ELF-1 (cell line): ENCODE data around the gene DLG2.
A peak's percentile ranks its signal among the peaks of the same experiment; 100 is the strongest.

Experiments
- DNase-seq: peaks from one replicate; pipeline ENCODE4 v3.0.0-alpha.2; 2016; ENCODE audit warnings: low read depth, low spot score

Gene DLG2

DNA sequence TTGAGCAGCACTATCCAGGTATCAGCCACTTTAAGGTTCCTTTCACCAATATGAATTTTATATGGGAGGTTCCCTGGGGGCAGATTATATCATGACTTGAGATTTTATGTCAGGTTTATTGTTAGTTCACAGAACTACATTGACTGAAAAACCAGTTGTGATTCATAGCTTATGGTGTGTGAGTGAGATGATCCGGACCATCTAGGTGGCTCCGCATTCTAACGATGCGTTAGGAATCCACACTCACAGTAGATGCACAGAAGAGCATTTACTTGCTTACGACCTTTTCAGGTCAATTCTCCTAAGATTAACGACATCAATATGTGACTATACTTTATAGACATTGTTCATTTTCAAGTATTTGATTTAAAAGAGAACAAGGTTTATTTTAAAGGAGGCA, 1356.7 kb downstream of the DLG2 start:
- DNase-seq: no peak

DNA sequence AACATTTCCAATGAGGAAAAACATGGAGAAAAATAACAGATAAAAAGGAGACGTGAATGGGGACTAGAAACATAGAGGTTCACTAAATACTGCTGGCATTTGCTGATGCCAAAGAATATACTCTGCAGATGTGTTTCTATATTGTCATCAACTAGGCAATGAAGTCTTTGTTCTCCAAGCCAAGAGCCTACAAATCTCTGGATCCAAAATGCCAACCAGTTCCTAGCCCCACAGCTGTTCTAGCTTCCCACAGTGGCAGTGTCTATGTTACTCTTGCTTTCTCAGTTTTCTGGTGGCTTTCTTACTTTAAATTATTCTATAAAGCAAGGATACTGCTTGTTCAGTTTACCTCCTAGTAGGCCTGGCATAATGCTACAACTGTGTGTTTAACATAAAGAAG, 1363.1 kb downstream of the DLG2 start:
- DNase-seq: no peak

DNA sequence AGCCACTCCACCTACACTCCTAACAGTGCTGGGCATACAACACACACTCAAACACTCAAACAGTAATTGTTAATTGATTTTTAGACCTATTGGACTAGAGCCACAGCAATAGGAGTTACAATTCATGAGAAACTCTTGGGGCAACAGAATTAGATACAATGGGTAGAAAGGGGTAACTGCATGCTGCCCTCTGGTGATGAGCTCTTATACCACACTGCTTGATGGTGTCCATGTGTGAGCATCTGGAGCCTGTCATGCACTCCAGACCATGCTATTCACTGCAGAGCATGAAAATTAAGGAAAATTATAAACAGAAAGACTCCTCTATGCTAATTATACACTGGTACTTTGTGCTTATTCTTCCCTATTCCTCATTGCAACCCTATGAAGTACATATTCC, 1365.4 kb downstream of the DLG2 start:
- DNase-seq: peak; percentile 3

DNA sequence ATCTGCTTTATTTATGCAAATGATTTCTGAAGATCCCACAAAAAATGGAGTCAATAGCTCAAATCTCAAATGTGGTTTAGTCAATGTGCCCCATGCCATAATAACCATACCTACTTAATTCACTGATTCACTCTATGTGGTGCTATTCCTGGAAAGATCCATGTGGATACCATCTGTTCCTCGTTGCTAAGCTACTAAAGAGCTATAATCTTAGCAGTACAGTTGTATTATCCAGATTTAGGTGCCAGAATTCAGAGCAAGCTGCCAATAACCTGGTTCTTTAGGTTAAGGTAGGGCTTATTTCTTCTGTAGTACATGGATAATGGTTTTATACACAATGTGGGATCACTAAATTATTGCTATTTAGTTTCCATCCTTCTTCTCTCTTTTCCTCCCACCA, 1366.3 kb downstream of the DLG2 start:
- no peak for DNase-seq

DNA sequence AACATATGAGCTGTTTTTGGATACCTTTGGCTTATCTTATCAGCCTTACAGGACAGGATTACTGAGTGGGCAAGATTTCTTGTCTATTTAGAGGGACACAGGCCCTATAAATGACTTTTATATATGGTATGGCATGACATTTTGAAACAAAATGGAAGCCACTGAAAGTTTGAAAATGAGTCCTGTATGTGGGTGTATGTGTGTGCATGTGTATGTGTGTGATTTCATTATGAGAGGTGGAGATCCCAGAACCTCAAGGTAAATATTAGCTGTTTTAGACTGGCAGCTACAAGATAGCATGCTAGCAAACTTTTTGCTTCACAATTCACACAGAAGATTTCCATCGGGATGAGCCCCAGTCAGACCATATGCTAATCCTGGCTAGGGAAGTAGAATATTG, 1370.5 kb downstream of the DLG2 start:
- no peak for DNase-seq

DNA sequence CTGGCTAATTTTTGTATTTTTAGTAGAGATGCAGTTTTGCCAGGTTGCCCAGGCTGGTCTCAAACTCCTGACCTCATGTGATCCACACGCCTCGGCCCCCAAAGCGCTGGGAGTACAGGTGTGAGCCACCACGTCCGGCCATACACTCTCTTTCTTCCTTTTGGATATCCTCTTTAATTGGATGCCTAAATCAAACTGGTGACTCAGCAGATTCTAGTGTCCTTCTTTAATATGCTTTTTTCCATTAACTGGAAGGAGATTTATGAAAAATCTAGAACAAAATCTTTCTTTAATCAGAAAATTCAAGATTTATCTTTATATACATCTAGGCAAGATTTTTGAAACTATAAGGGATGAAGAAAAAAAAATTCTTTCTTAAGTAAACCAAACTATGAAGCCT, 1371.7 kb downstream of the DLG2 start:
- DNase-seq: no peak

DNA sequence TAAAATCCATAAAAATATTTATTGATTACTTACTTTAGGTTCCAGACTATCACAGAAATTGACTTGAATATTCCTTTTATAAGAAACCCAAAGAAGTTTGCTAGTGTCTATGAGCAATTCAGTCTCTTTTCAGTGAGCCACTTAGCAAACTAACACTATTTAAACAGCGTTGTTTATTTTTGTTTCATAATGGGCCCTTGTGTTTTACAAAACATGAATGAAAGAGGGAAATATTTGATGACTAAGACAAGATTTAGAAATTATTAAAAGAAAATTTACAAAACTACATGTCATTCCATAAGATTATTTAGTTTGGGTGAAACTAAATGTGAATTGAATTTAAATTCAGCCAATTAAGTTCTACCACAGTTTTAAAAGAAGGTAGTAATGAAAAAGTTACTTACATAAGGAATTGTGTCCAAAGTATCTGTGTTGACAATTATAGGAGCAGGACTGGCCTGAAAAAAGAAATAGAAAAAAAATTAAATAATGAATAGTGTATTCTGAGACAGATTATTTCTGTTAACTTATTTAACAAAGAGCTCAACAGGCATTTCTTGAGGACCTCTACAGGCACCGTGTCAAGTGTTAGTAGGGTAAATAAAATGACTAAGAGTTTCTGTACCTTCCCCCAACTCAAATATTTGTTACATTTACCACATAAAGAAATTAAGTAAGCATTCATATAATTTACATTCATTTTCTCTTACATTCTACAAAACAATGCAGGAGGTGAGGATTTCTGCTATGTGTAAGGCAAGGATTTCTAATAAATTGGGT, 1376.1 kb downstream of the DLG2 start:
- no peak for DNase-seq

DNA sequence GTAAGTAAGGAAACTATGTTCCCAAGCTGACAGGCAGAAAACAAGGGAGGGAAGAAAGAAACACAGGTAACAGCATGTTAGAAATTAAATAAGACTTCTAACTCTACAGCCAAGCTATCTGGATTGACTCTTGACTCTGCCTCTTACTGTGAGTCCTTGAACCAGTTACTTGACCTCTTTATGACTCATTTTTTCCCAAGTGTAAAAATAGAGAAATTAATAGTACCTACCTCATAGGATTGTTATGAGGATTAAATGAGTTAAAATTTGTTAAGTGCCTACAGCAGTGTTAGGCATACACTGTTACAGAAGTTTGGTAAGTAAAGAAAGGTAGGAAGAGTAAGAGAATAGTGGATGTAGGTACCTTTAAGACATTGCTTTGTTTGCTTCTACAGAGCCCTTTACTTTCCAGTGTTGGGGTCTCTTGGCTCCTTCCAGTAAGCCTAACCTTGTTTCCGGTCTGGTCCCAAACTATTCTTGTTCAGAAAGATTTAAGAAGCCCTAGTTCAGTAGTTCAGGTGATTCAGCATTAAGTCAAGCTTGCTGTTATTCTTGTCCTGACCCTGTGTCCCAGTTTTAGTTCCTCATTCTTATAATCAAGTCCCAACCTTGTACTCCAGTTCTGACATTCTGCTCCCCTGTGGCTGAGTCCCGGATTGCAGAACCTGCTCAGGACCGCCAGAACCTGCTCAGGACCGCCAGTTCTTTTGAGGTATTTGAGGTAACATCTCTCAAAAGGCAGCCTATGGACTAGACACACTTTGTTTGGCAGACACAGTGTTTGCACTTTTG, 1377.6 kb downstream of the DLG2 start:
- no peak for DNase-seq

DNA sequence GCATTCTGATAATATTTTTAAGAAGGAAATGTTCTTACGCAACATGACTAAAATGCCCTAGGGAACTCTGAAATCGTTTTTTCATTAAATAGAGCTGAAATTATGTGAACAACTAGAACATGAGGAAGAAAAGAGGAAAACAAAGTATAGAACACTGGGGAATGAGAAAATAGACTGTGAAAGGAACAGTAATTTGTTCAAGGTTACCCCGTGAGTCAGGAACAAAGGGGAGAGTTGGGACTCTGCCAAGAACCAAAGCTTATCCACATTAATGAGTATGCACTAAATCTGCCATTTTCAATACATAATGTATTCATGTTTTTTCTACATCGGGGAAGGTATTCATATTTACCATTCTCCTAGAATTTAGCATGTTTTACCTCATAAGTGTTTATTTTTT, 1379.2 kb downstream of the DLG2 start:
- DNase-seq: no peak

DNA sequence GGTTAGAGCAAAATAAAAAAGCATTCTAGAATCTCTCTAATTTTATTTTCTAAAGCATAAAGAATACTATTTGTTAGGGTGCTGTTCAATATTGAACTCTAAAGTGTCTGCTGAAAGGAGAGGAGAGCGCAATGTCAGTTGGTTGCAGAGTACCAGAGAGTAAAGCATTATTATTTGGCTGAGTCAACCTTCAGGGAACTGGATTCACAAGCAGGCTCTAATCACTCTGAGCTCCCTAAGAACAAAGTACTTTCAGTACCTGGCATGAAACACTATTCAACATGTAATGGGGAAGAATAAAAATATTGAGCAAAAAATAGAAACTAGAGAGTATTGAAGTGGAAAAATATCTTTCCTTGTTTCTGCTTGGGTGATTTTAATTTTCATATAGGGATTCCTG, 1380.0 kb downstream of the DLG2 start:
- no peak for DNase-seq

DNA sequence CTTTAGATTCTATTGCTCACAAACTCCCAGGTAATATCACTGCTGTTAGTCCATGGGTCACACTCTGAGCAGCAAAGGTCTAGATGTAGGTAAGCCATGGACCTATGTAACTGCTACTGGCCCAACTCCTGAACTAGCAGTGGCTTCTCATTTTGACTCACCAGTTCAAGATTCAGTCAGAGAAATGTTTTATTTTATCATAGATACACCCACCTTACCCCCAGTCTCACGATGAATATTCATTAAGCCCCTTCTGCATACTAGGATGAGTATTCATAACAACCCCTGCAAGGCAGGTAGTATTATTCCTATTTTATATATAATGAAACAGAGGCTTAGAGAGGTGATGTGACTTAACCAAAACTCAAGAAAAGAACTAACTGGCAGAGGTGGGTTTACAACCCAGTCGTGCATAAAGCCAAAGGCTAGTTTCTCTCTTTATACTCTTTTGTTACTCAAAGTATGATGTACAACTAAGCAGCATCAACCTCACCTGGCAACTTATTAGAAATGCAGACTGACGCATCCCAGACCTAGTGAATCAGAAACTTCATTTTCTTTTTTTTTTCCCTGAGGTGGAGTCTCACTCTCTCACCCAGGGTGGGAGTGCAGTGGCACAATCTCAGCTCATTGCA, 1383.4 kb downstream of the DLG2 start:
- no peak for DNase-seq

DNA sequence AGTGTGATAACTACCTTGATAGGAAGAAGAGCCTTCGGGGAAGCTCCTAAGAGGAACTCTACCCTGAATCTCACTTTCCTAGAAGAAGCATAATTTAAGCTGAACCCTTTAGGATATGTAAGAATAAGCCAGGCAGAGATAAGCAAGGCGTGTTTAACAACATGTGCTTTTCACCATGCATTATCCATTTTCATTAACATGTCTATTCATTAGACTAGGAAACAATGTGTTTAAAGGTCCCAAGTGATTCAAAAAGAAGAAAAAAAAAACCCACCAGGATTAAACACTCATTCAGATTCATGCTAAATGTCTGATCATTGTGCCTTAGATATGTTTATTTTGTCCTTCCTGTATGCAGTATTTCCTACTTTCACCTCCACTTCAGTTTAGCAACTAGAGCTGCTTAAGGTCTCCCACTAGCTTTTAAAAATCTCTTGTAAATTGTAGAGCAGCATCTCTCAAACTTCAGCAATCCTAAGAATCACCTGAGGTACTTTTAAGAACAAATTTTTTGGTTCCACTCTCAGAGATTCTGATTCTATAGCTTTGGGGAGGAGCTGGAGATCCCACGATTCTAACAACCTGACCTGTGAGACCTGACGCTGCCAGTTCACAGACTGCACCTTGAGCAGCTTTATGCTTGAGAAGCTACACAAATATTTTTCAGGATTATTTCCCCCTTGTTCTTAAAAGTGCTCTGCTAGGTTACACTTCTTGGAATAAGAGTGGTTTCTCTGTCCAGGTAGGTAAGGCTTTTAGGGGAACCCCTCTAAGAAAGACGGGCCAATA, 1385.6 kb downstream of the DLG2 start:
- DNase-seq: no peak

DNA sequence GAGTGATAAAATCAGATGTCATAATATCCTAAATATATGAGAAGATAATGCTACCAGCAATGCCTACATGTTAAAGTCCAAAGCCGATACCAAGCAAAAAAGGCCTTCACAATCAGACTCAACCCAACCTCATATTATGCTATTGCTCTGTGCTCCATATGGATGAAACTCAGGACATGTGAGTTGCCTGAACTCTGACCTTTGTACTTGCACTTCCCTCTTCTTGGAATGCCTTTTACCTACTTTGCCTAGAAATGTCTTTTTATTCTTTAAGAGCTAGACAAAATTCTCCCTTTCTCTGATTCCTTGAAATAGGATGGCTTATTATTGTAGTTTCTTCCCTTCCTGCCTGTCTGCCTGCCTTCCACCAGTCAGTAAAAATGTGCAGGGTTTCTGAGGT, 1386.3 kb downstream of the DLG2 start:
- no peak for DNase-seq

DNA sequence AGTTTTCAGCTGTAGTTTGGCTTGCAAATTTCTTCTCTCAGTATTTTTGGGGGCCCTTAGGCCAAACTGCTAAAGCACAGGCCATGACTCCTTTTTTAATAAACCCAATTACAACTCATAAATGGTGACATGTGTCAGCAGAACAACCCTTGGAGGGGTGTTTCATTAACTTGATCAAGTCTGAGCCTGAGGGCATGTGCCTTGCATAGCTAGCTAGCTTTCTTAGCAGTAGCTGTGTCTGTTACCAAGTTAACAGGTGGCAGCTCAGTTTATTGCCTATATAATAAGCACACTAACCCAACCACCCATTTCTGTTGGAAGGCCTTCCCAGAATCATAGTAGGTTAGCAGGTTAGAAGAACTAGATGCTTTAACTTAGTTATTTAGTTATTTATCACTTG, 1390.7 kb downstream of the DLG2 start:
- no peak for DNase-seq

DNA sequence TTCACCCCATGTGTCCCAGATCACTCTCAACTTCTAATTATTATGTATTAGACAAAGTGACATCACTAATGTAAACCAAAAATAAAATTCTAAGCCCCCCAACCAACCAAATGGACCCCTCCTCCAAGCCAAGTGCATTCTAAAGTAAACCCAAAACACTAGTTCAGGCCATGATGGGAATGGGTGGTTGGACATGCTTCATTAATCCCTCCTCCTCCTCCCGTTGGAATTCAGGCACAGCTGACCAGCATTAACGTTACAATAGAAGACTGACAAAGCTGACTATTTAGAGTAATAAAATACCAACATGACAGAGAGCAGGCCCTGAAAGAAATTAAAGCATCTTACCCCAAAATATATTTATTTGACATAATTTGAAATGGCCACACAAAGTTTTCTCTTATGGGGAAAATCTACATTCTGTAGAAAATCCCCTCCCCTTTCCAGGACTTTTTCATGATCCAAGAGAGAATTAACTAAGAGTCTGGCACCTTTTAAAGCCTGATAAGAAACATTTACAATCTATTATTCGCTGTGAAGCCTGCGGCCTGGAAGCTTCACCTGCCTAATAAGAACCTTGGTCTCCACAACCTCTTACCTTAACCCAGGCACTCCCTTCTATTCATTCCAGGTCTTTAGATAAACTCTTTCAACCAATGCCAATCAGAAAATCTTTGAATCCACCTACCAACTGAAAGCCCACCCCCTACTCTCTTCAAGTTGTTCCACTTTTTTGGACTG, 1392.5 kb downstream of the DLG2 start:
- no peak for DNase-seq

DNA sequence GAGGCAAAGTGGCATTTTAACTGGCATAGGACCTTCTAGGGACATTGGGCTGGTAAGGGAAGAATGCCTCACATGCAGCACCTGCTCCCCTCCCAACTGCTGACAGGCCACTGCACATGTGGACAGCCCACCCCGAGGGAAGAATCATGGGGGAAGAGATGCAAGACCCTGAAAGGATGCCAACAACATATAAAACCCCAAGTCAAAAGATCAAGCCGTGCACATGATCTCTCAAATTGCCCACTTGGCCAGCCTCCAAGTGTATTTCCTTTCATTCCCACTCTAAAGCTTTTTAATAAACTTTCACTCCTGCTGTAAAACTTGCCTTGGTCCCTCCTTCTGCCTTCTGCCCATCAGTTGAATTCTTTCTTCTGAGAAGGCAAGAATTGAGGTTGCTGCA, 1393.1 kb downstream of the DLG2 start:
- no peak for DNase-seq

DNA sequence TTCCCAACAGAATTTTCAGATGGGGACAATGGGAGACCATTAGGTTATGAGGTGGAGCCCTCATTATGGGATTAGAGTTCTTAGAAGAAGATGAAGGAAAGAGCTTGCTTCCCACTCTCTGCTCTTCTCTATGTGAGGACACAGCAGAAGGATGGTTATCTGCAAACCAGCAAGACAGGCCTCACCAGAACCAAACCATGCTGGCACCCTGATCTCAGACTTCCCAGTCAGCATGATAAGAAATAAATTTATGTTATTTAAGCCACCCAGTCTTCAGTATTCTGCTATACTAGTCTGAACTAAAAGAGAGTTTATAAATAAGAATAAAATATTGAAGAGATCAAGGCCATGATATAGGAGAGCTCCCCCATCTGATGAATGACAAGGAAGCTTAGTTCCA, 1394.6 kb downstream of the DLG2 start:
- DNase-seq: no peak

DNA sequence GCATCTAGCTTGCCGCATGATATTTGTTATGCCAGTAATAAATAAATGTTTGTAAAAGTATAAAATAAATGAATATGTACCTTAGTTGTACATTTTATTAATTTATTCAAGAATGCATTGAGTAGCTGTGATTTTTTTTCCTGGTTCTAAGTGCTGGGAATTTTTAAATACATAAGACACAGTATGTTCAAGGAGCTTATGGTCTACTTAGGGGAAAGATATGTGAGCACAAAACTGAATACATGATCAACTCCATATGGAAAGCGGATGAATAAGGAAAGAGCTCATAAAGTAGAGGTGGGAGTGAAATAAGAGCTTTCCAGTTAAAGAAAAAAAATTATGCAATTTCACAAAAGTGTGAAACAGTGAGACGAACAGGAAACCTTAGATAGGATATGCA, 1396.7 kb downstream of the DLG2 start:
- no peak for DNase-seq

DNA sequence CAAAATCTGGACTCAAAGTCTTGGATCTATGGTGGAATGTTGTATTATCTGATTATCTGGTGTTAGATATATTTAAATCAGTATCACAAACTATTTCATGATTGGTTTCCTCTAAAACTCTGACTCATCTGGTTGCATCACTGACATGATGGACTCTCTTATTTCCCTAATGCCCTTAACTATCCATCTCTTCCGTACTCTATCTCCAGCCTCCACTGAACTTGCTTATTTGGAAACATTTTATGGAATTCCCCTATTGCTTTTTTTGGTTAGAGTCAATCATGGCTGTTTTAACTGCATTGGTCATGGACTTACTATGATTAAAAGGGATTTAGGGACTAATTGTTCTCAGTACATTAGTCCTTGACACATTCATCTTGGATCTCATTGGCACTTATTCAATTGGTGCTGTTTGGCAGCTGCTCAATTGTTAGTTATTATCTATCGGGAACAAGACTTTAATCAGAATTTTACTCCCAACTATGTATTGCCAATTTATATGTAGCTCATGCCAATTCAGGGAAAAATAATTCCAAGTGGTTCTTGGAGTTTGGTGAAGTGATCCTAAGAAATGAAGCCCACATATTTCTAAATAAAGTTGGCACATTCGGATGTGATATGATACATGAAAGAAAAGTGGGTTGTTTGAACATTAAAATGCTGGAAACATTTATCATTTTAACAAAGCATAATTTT, 1399.0 kb downstream of the DLG2 start:
- DNase-seq: no peak

DNA sequence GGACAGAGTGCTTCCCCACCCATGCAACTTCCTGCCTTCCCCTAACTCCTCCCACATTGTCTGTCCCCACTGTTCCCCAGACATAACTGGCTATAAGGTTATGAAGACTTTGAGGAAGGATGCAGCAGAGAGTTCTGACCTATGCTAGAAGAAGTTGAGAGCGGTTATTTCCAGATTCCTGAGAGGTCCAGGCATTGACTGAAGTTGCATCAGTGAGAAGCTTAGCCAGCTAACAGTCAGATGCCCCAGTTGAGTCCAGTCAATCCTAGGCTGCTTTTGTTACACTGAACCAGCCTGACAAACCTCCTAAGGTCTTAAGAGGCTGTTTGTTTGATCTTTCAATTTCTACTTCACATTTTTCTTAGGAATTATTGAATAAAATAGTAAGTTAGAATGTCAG, 1403.1 kb downstream of the DLG2 start:
- DNase-seq: no peak

DNA sequence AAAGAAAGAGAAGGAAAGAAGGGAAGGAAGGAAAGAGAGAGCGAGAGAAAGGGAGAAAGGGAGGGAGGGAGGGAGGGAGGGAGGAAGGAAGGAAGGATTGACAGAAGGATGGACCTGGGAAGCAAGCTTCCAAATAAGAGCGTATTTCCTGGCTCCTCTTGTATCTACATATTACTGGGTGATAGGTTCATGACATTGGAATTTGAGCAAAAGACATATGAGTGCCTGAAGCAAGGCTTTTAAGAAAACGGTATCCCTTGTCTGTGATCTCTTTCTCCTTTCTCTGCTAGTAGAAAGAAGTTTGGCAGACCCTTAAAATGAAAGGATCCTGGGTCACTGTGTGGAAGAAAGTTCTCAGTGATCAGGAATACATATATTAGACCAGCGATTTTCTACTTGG, 1408.8 kb downstream of the DLG2 start:
- DNase-seq: no peak
